Activated B cell treated with CpG ODN at 0.5 μM for 24 hours (primary cell): ENCODE measurements around the gene ISG20L2. TPM values are rescaled to one million over a fixed set of nuclear protein-coding genes. Genes with fewer than 3 reads are reported as not detected.

Experiments used
- ATAC-seq: fragments of 200-7000 bp; cut with Tn5 transposase; one replicate; pipeline ENCODE4 v1.10.0; 2021; ENCODE audit warnings: low read depth, mild to moderate bottlenecking, moderate library complexity
- CTCF ChIA-PET: fragments of 350-600 bp; sonication (Branson Sonifier 250); formaldehyde crosslinking; loops from one replicate; lab custom pipeline; 2021; ENCODE audit warnings: antibody characterized with exemption; lab: Charles Lee
- POLR2A ChIA-PET: fragments of 350-600 bp; sonication (Branson Sonifier 250); formaldehyde crosslinking; loops from one replicate; lab custom pipeline; 2021; ENCODE audit warnings: antibody characterized with exemption; lab: Charles Lee
- DNase-seq: peaks from one replicate; pipeline ENCODE4 v3.0.0; 2022
- H3K27ac Mint-ChIP-seq: one replicate; pipeline ENCODE4 v1.8.0; 2020; ENCODE audit warnings: mixed read lengths
- H3K27me3 Mint-ChIP-seq: one replicate; pipeline ENCODE4 v1.8.0; 2021; ENCODE audit warnings: mixed read lengths
- H3K36me3 Mint-ChIP-seq: one replicate; pipeline ENCODE4 v1.8.0; 2021; ENCODE audit warnings: low read depth, mixed read lengths
- H3K4me1 Mint-ChIP-seq: one replicate; pipeline ENCODE4 v1.8.0; 2021; ENCODE audit warnings: mixed read lengths
- H3K4me3 Mint-ChIP-seq: one replicate; pipeline ENCODE4 v1.8.0; 2020; ENCODE audit warnings: mild to moderate bottlenecking, mixed read lengths
- H3K9me3 Mint-ChIP-seq: one replicate; pipeline ENCODE4 v1.8.0; 2020; ENCODE audit warnings: mixed read lengths
- intact Hi-C: fragments of 100-400 bp; cut with micrococcal nuclease; formaldehyde crosslinking; loops from one replicate; pipeline ENCODE4 v1.15.1; 2024
- total RNA-seq: library from RNA; stranded (reverse); gene quantifications from 2 replicates; pipeline ENCODE4 v1.2.3, GENCODE V29; 2022
- TF ChIP-seq, protein P1 (sequence below): fragments of 200-600 bp; IDR thresholded peaks from one replicate; pipeline ENCODE4 v1.8.0; 2022; ENCODE audit warnings: antibody characterized with exemption, mild to moderate bottlenecking

ISG20L2 gene
- total RNA-seq, 1 donor from 2014 or later: 53.0 TPM

GRCh38 chr1:156744344-156744743 is 15.8 kb upstream of the ISG20L2 start:
- TF ChIP-seq, protein P1, sequence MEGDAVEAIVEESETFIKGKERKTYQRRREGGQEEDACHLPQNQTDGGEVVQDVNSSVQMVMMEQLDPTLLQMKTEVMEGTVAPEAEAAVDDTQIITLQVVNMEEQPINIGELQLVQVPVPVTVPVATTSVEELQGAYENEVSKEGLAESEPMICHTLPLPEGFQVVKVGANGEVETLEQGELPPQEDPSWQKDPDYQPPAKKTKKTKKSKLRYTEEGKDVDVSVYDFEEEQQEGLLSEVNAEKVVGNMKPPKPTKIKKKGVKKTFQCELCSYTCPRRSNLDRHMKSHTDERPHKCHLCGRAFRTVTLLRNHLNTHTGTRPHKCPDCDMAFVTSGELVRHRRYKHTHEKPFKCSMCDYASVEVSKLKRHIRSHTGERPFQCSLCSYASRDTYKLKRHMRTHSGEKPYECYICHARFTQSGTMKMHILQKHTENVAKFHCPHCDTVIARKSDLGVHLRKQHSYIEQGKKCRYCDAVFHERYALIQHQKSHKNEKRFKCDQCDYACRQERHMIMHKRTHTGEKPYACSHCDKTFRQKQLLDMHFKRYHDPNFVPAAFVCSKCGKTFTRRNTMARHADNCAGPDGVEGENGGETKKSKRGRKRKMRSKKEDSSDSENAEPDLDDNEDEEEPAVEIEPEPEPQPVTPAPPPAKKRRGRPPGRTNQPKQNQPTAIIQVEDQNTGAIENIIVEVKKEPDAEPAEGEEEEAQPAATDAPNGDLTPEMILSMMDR: no peak
- POLR2A ChIA-PET: interaction anchor here (0.6 to 5.0 kb wide), 2 partner anchors 15 to 247 kb away, joined by 4 to 153 read pairs; partner anchors contain the start of genes ISG20L2 and METTL25B
- intact Hi-C loops: no loop called here
- ATAC-seq: no peak
- H3K4me3 Mint-ChIP-seq: no peak overlapping the region
- CTCF ChIA-PET: interaction anchor here (1.6 kb wide), 1 partner anchor 18 kb away, joined by 3 read pairs; no protein-coding TSS in a partner anchor
- no peak for DNase-seq
- H3K27me3 Mint-ChIP-seq: no peaks in the 10 kb centered on the region
- H3K36me3 Mint-ChIP-seq: peaks cover 48% of the 10 kb centered on the region
- H3K4me1 Mint-ChIP-seq: peaks cover 59% of the 10 kb centered on the region
- no peaks in the 10 kb centered on the region for H3K9me3 Mint-ChIP-seq
- H3K27ac Mint-ChIP-seq: peak overlapping the region; percentile 54

- TF ChIP-seq, protein P1: no peak
- Mint-ChIP-seq H3K4me3 (no peak overlapping the region), H3K27ac (peak overlapping the region; percentile 54), H3K4me1 (peaks cover 55% of the 10 kb centered on the region), H3K27me3 (no peaks in the 10 kb centered on the region), H3K9me3 (no peaks in the 10 kb centered on the region), H3K36me3 (peaks cover 53% of the 10 kb centered on the region)
- ATAC-seq (no peak), DNase-seq (no peak)
- ChIA-PET POLR2A (interaction anchor here (1.2 to 5.0 kb wide), 4 partner anchors 8 to 24 kb away, joined by 4 to 153 read pairs (median 110); partner anchors contain the start of genes HDGF, ISG20L2, METTL25B and PRCC), CTCF (interaction anchor here (1.6 kb wide), 1 partner anchor 17 kb away, joined by 3 read pairs; no protein-coding TSS in a partner anchor)
- intact Hi-C loops: no loop called here
These were observed 15.1 kb upstream of the ISG20L2 start for GRCh38 chr1:156743367-156744302.

- intact Hi-C loops: no loop called here
- POLR2A ChIA-PET: interaction anchor here (1.2 to 5.0 kb wide), 5 partner anchors 8 to 242 kb away, joined by 4 to 153 read pairs (median 91); partner anchors contain the start of genes HDGF, ISG20L2, MEF2D and METTL25B
- no peak overlapping the region for H3K27ac Mint-ChIP-seq
These were observed 14.2 kb upstream of the ISG20L2 start for GRCh38 chr1:156742801-156743200.

DNA sequence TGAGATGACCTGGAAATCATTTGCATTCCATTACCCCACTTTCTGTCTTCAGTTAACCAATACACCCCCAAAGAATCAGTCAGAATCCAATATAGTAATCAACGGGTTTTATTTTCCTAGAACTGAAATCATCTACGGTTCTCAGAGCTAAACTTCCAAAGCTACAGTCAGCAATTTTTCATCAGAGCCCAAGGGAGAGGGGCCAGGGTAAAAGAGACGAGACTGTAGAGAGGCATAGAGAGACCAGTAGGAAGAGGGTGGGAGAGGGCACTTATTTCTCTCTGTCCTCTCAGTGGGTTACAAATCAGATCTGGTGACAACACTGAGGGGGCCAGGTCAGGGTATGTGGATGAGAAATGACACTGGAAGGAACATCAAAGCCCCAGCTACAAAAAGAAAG is 13.5 kb upstream of the ISG20L2 start:
- H3K36me3 Mint-ChIP-seq: peaks cover 69% of the 10 kb centered on the region
- DNase-seq (no peak), ATAC-seq (no peak)
- POLR2A ChIA-PET: interaction anchor here (2.4 to 5.0 kb wide), 4 partner anchors 9 to 241 kb away, joined by 7 to 153 read pairs (median 110); partner anchors contain the start of genes HDGF, ISG20L2, MEF2D and METTL25B
- H3K27ac Mint-ChIP-seq: peak overlapping the region; percentile 97
- peaks cover 42% of the 10 kb centered on the region for H3K4me1 Mint-ChIP-seq
- H3K27me3 Mint-ChIP-seq: no peaks in the 10 kb centered on the region
- H3K4me3 Mint-ChIP-seq: no peak overlapping the region
- intact Hi-C loops: no loop called here
- TF ChIP-seq, protein P1: no peak
- H3K9me3 Mint-ChIP-seq: no peaks in the 10 kb centered on the region
- CTCF ChIA-PET: interaction anchor here (1.0 to 2.1 kb wide), 3 partner anchors 10 to 25 kb away, joined by 4 to 16 read pairs (median 4); partner anchors contain the start of genes HDGF and PRCC

More at GRCh38 chr1:156742801-156743200, 14.2 kb upstream of the ISG20L2 start:
- H3K4me1 Mint-ChIP-seq: peaks cover 49% of the 10 kb centered on the region
- ATAC-seq (no peak), DNase-seq (no peak)
- no peaks in the 10 kb centered on the region for H3K27me3 Mint-ChIP-seq
- no peaks in the 10 kb centered on the region for H3K9me3 Mint-ChIP-seq
- H3K4me3 Mint-ChIP-seq: no peak overlapping the region
- TF ChIP-seq, protein P1: no peak
- H3K36me3 Mint-ChIP-seq: peaks cover 61% of the 10 kb centered on the region
- CTCF ChIA-PET: interaction anchor here (1.0 kb wide), 2 partner anchors 16 to 24 kb away, joined by 4 read pairs; partner anchors contain the start of gene PRCC
